GM21717 (cell line): ENCODE data around the gene SLIT3.

Experiments
- ATAC-seq: cut with Tn5 transposase; IDR thresholded peaks from one replicate; pipeline ENCODE4 v1.9.1; 2021; ENCODE audit warnings: mild to moderate bottlenecking, moderate library complexity; ENCODE audit not compliant: unreplicated experiment

SLIT3 gene

DNA sequence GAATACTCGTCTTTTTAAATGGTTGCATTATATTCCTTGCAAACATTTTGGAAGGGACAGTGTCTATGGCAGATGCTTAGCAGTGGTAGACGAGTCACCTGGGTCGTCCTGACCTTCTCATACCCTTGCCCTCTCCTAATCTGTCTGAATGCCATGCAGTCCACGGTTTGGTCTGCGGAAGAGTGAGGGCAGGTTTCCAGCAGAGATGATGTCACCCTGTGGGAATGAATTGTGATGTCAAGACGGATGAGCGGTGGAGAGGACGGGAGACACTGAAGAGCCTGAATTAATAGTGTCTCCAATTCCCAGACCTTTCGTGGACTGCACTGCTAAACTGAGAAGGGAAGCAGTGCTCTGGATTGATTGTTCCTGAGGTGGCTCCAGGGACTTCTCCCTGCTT lies 392.7 kb downstream of the SLIT3 start:
- ATAC-seq, result no peak

DNA sequence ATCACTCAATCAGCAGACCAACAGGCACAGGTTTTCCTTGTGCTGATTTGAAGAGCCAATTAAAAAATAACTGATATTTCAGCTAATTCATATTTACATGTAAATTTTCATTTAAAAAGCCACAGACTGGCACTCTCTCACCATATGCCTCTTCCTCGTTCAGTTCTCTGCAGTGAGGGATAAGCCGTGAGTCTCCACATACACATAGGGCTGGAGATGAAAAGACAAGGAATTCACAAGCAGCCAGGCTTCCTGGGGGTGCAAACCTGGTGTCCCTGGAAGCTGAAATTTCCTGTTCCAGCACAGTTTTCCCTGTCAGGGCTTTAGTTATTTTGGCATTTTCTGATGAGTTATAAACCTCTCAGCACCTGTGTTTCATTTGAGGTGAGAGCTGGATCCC lies 397.9 kb downstream of the SLIT3 start:
- no peak for ATAC-seq

DNA sequence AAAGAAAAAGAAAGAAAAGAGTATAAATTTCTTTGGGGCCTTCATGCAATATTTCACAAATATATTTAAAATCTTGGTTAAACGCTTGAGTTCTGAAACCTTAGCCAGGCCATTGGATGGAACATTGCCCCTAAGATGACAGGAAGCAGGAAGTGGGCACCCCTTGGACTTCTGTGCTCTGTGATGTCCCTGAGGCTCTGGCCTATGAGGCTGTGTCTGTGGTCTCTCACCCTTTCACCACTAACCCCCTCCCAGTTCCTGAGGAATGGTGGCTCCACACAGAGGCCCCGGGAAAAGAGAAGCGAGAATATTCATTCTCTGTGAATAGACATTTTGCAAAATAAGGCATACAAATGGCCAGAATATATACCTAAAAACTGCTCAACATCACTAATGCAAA lies 401.3 kb downstream of the SLIT3 start:
- ATAC-seq, result no peak

DNA sequence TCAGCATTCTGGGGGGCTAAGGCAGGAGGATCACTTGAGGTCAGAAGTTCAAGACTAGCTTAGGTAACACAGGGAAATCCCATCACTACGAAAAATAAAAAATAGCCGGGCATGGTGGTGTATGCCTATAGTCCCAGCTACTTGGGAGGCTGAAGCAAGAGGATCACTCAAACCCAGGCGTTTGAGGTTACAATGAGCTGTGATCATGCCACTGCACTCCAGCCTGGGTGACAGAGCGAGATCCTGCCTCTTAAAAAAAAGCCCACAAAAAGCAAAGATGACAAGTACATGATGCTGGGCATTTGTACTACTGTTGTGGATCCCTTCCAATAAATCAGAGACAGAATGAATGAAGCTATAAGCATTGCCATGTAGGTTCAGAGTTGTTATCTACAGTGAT lies 401.7 kb downstream of the SLIT3 start:
- no peak for ATAC-seq

DNA sequence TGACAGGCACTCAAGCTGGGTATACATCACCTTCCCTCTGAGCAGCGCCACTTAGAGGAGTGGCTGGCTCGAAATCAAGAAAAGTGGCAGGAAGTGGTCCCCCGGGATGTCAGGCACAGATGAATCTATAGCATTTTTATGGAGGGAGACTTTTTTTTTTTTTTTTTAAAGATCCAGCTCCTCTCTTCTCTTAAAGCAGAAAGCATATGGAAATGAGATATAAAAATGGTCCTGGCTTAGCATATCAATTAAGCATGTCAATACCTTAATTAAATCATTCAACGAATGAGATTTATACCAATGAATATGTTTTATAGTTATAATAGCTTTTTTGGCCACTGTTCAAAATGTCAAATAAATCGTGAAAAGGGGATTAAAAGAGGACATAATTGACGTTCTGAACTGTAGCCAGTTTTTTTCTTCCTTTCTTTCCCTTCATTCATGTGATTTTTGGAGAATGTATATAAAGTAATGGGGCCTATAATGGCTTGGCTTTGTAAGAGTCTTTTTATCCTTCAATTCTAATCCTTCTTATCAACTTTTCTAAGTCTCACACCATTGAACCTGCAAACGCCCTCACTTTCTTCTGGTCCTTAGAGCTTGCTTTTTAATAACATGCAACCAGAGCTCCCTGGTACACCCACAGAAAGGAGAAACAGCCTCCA lies 402.6 kb downstream of the SLIT3 start:
- ATAC-seq, result no peak

DNA sequence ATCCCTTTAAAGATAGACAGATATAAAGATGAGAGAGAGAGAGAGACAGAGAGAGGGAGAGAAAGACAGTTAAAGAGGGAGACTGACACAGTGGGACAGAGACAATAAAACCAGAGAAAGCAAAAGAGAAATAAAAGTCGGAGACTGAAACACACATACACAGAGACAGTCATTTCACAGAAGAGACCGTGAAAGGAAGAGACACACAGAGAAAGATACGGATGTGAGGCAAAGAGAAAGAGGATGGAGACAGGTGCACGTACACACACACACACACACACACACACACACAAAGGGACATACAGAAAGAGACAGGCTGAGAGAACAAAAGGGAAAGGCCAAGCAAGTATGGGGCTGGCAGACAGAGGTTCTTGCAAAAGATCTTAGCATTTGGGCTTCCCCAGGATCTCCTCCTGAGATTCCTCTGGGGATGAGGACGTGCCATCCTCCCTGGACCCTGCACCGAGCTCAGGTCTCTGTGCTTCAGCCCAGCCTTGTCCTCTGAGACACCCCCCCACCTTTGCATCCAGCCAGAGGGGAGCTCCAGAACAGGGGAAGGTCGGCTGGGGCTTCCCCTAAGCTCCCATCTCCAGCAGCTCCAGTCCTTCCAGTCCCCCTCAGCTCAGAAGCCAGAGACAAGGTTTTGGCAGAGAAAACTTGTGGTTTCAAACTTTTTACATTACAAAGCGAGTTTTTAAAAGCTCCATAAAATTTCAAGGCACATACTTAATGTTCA lies 403.4 kb downstream of the SLIT3 start:
- no peak for ATAC-seq

DNA sequence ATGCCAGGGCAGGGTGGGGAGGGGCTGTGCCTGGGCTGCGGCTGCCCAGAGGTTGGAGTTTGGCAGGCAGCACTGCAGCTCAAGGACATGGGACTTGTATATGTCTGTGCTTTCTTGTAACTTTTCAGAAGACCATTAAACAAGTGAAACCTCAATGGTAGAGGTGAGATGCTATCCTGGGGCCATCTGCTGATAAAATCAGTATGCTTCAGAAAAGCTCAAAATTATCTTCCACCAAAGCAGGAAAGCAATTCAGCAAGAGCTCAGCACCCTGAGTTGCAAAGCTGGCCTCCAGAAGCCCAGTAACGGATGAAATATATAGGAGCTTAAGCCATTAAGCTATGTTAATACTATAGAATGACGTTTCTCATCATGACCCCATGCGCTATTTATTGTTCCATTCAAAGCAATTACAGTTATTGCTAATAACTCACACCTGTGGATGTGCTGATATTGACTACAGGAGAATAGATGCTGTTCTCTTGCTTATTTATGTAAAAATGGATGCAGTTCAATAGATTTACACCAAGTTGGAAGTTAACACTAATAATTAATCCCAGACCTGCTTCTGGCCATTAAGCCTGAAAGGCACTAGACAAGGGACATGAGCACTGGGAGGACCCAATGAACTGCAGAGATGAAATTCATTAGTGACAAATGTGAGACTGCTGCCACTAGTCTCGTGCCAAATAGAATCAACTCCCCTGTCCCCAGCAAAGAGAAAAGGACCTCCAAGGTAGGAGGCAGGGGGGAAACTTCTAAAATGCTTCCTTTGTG lies 405.5 kb downstream of the SLIT3 start:
- no peak for ATAC-seq

DNA sequence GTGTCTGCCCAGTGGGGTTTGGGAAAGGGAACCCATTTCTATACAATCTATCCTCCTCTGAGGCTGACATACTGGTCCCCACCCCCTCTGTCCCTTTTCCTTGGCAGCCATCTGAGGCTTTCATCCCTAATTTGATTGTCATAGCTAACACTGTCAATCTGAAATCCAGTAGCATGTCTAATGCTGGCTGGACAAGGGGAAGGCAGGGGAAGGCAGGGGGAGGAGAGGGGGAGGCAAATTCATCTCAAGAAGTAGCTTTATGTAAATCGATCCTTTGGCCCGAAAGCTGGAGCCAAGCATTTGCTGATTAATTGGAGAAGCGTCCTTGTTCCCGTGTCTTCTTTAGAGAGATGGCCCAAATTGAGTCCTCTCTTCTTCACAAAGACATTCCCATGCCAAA lies 407.7 kb downstream of the SLIT3 start:
- ATAC-seq, result no peak

DNA sequence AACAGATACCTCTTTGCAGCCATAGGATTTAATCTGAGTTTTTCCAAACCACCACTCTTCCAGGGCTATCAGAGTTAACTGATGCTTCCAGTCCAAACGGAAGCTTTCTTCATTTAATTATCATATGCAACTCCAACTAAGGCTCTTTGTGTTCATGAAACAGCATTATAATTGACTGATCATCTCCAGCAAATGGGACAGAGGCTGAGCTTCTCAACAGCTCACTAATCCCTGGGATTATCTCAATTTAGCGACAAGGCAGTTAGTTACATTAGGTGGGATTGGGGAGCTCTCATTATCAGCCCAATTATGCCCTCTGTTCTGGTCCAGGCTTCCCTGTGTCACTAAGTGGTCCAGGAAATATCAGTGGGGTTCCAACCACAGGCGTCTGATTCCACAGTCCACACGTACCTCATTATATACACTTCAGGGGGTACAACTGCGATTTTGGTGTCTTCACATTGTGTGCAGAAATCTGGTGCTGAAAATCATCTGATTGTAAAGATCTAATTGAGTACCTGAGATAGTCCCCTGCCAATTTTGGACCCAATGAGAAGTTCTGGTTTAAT lies 408.2 kb downstream of the SLIT3 start:
- no peak for ATAC-seq

DNA sequence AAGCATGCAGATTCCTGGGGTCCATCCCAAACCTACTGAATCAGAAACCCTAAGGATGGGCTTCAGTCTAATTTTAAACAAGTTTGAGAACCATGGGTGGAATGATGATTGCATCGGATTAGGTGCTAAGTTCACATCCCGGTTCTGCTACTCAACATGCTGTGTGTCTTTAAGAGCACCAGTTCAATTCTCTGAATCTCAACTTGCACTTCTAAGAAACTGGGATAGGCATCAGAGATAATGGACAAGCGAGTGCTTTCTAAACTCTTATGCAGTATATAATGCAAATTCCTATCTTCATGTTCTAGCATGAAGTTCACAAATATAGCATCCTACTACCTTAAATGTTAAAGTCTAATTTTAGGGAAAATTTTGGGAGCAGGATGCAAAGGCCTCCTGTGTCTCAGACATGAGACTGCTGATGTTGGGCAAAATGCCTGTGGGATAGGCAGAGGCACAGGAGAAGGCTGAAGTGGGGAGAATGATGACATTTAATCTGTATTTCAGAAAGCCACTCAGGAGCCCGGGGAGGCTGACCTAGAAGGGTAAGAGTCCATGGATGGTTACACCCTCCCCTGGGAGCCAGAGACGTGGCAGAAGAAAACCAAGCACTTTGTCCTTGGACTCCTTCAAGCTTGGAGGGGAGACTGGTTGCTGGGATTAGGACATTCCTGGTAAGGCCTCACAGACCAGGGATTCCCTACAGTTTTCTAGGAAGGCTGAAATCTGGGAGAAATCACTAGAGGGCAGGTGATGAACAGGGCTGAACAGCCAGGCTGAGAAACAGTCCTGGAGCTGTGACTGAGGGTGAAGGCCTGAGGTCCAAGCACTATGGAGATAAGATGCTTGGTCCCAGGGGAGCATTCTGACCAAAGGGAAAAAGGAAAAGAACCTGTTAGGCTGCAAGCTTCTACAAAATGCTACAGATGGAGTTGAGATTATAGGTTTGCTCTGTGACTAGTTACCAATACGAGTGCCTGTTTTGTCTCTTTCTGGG lies 409.8 kb downstream of the SLIT3 start:
- no peak for ATAC-seq

DNA sequence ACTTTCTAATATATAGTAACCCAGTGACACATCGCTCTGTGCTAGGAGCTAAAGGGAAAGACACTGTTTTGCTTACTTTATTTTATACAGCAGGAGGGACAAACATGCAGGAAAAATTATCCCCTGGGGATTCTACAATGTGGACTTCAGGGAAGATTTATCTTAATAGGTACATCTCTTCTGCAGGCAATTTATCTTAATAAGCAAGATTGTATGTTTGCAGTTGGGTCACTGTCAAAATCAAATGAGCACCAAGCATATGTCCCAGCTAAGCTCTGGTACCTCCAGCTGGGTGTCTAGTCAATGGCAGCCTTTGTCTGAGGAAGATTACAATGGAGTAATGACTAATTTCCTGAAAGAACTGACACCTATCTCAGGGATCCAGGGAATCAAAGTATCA lies 411.9 kb downstream of the SLIT3 start:
- ATAC-seq, result no peak

DNA sequence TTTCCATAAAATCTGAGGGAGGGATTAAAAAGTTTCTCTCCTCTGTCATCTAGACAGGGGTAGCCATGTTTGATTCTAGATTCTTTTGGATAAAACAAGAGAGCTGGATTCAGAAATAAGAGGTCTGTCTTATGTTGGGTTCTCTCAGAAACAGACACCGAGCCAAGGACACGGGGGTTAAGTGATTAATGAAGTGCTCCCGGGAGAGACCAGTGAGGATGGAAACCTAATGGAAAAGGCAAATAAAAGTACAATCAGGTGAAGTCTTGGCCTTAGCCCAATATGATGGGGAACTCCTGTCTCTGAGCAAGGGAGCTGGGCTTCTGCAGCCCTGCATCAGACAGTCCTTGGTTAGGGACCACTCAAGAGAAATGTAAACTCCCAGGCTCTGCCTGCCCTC lies 413.0 kb downstream of the SLIT3 start:
- ATAC-seq, result no peak

DNA sequence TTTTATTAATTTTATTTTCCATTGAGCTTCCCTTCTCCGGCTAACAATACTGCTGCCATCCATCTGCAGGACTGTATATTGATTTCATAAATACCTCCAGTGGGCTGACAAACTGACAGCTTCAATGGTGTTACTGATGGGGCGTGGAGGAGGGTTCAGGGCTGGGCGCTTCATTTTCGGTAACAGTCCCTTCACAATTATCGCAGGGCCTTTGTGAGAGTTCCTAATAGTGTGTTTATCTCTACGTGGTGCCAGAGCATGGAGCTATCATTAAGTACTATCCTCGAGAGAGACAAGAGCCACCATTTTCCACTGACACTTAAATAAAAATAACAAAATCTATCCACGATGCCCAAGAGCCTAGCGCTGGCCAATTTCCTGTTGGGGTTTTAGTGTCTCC lies 414.8 kb downstream of the SLIT3 start:
- no peak for ATAC-seq

DNA sequence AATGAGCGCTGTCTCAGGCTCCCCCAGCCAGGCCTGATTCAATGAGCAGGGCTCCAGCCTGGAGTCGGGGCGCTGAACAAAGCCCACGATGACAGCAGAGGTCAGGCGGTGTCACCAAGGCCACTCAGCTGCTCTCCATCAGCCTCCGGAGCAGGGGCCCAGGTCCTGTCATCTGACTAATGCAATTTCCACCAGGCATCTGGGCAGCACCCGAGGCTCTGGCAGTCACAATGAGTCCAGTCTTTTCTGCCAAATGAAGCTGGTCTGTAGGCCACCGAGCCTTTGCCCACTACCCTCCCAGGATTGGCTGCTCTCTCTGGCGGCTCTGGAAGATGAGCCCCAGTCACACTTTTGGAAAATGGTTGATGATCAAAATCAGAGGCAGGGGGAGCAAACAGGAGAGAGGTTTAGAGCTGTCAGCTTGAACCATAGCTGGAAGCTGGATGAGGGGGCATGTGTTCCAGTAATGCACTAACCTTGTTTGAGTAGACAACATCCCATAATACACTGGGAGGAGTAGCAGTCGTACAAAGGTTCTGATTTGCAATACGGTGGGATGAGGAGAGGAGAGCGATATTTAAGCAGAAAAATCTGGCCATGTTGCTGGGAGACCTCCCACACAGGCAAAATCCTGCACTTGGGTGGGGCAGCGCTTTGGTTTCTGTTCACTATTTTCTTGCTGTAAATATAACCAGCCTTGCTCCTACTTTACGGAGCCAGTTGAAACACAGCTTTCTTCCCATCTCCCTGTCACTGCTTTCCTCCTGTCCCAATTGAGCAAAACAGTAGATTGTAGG lies 415.4 kb downstream of the SLIT3 start:
- no peak for ATAC-seq

DNA sequence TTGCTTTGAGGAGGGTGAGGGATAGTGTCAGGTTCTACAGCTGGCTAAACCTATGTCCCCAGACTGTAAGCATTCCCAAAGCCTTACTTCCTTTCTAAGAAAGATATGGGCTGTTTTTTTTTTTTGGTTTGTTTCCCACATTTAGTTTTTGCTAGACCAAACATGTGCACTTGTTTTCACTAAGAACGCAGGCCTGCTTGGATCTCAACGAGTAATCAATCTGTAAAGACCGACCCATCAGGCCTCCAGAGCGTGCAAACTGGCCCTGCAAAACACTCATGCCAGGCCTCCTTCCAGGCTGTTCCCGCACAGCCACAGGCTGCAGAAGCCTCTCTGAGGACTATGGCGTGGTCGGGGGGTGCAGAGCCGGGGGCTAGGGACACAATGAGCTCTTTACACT lies 416.9 kb downstream of the SLIT3 start:
- ATAC-seq, result no peak

DNA sequence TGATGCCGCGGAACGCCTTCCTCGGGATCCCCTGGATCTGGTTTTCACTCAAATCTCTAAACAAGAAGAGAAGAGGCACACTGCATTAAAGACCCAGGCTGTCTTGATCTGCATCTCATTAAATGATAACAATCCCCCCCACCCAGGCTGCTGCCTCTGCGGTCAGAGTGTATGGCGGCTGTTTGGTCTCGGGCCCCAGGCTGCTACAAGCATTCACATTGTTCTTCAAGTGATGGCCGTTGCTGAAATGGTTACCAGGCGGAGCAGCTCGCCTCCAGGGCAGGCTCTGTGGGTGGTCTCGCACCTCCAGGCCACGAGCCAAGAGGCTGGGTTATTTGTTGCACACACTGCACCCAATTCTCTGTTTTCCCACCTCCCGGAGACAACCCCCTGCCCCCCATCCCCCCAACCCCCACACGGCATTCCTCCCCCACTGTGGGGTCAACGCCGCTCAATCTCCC lies 417.6 kb downstream of the SLIT3 start:
- ATAC-seq, result no peak

DNA sequence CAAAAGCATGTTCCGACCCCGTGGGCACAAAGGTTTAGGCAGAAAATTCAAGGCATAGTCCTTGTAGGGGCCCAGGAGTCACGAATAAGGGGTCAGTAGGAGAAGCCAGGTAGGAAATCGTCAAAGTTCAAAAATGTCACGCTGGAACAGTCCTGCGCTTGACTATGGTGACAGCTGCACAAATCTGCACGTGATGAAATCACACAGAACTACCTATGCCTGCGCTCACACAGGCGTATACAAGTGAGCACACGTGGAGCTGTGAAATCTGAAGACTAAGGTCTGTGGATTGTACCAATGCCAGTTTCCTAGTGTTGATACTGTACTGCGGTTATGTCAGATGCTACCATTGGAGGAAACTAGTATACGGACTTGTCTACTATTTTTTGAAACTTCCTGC lies 418.7 kb downstream of the SLIT3 start:
- ATAC-seq, result no peak

DNA sequence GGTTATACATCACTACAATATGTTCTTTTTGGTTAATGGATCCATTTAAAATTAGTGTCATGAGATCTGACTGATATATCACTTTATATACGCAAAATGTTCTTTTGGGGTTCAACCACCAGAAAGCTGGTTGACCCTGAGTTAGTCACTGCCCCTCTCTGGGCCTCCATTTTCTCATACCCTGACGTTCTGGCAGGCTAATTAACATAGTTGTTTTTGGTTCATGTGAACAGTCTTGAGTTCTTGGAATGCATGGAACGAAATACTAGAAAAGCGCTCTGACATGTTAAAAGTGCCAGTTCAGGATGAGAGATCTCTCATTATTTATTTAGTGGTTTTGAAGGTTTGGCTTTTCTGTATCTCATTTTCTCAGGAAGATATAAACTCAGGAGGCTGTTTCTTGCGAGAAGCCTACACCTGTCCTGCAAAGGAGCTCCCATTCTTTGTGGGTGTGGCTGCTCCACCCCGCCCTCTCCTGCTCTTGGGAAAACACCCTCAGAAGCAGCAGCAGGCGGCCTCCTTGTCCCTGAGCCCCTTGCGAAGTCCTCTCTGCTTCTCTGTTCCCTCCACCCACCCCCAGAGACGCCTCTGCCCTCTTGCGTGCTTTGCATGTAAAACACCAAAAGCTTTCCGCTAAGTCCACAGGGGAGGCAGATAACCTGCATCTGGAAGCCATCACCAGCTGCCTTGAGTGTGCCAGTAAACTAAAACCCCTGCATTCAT lies 419.4 kb downstream of the SLIT3 start:
- no peak for ATAC-seq

DNA sequence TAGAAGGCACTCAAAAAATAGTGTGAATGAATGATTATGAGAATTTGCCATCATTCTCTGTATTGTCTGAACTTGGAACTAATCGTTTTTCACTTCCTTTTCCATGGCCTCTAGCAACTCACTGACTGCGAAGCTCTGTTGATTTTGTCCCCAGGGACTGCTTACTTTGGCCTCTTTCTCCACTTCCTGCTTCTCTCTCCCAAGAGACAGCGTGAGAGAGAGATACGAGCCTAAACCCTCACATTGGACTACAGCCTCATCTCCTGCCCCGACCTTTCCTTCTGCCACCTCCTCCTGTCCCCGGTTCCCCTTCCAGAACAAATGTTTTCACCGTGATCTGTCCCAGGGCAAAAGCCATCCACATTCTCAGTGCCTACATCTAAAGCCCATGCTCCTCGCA lies 421.0 kb downstream of the SLIT3 start:
- ATAC-seq, result peak; percentile 95
